Stimulated activated CD4-positive, alpha-beta T cell treated with anti-CD3 and anti-CD28 coated beads, Interleukin-15, amount 100 ng/mL, for 48 hours (primary cell): ENCODE measurements around the gene ABHD4.
"Not testable (repeated sequence)": the region's sequence is repeated elsewhere in the genome, so short reads cannot be mapped to it uniquely, and the experiment has no call there.

ENCODE experiments used
- DNase-seq, 2 donors: peaks; one replicate each; pipeline ENCODE4 v3.0.0-alpha.2; 2020; ENCODE audit warnings: low read depth in 2 of 2

The ABHD4 gene, protein sequence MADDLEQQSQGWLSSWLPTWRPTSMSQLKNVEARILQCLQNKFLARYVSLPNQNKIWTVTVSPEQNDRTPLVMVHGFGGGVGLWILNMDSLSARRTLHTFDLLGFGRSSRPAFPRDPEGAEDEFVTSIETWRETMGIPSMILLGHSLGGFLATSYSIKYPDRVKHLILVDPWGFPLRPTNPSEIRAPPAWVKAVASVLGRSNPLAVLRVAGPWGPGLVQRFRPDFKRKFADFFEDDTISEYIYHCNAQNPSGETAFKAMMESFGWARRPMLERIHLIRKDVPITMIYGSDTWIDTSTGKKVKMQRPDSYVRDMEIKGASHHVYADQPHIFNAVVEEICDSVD

GRCh38 chr14:22598099-22598895 is at the start of gene ABHD4:
ABHD4 (plus strand) TSS chr14:22598300; CDS start chr14:22598307, 7 bp downstream.
- no peak for DNase-seq

- no peak for DNase-seq
Measured at GRCh38 chr14:22549324-22549962, 48.7 kb upstream of the ABHD4 start.

- peak; percentile 66 to 74 for DNase-seq
Measured at GRCh38 chr14:22549981-22550673, 48.0 kb upstream of the ABHD4 start.

GRCh38 chr14:22551605-22551997 is 46.5 kb upstream of the ABHD4 start:
- no peak for DNase-seq

DNA sequence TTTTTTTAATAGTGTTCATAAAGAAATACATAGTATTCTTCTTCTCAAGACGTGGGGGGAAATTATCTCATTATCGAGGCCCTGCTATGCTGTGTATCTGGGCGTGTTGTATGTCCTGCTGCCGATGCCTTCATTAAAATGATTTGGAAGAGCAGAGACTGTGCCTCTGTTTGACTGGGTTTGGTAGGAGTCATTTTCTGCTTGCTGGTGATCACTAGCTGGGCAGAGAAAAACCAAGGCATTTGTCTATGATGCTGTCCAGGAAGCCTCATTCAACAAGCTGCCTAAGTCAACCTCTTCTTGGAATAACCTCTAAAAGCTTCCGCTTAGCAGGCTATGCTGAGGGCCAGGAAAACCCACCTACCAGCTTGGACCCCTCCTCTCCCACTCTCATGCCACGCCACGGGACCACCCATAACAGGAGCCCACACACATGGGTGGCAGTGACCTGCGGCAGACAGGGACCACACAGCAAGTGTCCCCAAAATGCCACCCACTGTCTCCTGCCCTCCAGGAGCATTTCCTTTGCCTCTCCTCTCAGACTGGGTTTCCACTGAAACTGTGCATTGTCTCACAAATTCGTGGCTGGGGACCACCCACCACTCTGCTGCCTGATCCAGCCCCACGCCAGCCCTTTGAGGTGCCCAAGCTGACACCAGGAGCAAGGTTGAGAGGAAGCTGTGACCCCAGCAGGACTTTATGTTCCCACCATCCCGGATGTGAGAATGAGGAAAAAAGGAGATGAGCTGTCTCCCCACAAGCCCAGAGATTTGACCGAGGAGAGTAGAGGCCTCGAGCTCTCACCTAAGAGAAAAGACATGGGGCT is 45.9 kb upstream of the ABHD4 start:
- DNase-seq, result no peak

DNA sequence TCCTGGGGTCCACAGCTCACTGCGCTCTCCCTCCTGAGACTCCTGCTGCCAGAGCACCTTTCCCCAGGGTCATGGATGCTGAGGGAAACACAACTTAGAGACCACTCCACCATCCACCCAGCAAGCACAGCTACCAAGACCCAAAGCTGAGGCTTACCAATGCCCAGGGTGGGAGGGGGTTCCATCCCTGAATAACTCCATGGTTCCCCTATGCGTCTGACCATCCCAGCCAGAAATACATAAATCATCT is 45.3 kb upstream of the ABHD4 start:
- DNase-seq, result no peak

GRCh38 chr14:22553445-22553844 is 44.7 kb upstream of the ABHD4 start:
- DNase-seq, result no peak

GRCh38 chr14:22553861-22554497 is 44.1 kb upstream of the ABHD4 start:
- not testable (repeated sequence) for DNase-seq

DNA sequence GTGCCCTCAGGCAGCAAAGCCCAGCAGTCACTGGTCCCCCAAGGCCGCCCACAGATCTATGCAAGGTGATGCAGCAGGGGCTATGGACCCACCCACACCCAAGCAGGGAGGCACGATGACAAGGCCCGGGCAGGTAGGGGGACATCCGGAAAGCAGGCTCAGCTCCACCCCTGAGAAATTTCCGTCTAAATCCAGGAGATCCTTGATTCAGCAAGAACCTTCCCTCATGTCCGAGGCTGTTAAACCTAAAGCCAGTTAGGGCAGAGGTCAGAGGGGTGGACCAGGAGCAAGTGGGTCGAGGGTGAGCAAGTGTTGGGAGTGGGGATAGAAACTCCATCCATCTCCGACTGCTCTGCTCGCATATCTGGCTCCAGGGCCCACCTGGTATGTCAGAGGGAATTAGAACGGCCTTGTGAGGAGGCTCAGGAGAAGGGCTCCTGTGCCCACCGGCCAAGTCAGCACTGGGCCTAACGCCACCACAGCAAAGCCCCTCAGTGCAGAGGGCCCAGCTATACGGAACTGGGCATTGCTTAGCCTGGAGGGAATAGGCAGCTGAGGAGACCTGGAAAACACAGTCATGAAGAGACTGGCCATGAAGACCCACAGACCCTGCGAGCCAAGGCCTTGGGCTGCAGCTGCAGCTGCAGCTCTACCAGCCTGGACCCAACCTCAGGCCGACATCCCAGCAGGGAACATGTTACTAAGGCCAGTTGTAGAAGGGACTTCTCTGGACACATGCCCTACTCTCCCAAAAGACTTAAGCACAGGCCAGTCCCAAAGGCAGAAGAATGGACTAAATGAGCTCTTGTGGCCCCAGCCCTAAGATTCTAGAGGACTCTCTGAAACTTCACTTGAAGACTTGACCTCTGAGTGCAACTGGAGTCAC is 43.4 kb upstream of the ABHD4 start:
- no peak for DNase-seq

GRCh38 chr14:22555384-22556011 is 42.6 kb upstream of the ABHD4 start:
- peak; percentile 69 to 75 for DNase-seq

- DNase-seq, result peak; percentile 94 to 98
Measured at GRCh38 chr14:22556021-22556989, 41.8 kb upstream of the ABHD4 start.

- peak; percentile 88 to 90 for DNase-seq
Measured at GRCh38 chr14:22556990-22557623, 41.0 kb upstream of the ABHD4 start.

DNA sequence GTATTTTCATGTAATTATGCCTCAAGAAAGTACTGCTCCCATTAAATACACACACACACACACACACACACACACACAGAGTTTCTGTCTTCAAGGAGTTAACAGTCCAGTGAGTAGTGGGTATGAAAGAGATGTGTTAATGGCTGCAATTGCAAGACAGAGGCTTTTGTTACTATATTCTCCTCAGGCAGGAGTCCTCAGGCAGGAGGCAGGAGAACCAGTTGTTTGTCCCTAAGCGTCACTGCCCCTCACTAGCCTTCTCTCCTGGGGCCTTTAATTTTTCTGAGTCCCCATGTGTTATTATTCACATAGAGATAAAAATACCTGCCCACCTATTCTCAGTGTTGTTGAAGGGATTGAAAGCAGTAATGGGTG is 40.3 kb upstream of the ABHD4 start:
- DNase-seq, result no peak

GRCh38 chr14:22558221-22558913 is 39.7 kb upstream of the ABHD4 start:
- DNase-seq, result no peak

- no peak for DNase-seq
Measured at GRCh38 chr14:22559041-22559440, 39.1 kb upstream of the ABHD4 start.

DNA sequence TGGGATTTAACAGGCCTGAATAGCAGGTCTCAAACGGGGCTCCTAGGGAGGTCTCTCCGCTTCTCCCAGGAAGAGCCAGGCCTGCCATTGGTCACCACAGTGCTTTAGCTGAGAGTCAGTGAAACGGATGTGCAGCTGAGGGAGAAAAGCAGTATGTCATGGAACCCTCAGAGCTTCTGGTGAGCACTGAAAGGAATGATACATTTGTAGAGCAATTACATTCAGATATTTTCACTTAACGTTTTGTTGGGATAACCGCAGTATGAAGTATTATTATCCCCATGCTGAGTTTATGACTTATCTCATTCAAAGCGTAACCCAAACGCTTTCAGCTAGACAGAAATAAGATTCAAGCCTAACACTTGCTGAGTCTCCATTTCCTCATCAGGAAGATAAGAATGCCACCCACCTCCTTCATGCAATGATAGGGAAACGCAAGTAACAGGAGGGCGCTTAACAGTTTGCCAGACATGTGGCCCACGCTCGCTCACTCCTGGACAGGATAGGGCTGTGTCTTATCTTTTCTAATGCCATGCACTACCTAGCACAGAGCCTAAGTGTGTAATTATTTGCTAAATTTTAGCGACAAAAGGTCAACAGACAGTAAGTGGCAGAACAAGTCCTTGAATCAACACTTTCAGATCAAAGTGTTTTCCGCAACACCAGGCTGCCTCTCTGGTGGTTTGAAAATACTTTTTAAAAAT is 37.3 kb upstream of the ABHD4 start:
- no peak for DNase-seq

DNA sequence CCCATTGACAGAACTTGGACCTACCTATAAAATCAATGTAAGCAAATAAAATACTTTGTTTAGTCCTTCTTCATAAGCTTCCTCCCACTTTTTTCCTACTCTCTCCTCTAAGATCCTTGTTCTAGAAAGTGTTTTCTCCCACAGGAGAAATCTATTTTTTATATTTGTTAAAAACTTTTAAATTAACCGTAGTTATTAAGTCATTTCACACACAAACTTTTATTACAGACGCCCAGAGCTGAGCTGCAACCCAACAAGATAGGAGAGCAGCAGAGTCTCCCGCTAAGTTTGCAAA is 36.8 kb upstream of the ABHD4 start:
- no peak for DNase-seq
